ENCODE data around the gene MTCP1. TPM values are rescaled to one million over a fixed set of nuclear protein-coding genes. Genes with fewer than 3 reads are reported as not detected.
A peak's percentile ranks its signal among the peaks of the same experiment; 100 is the strongest.

Gene MTCP1
- polyA plus RNA-seq (ENCODE audit: insufficient read length in 10 of 10), result 10 to 100 TPM; 12.2 to 20.3 (median 17.1) TPM
- long read RNA-seq, donor 1, result 0 reads
- long read RNA-seq, donor 2, partial matches to known transcripts, result 0 of 6 reads
- long read RNA-seq, donor 2, other reads (novel, unspliced or antisense), result 6 of 6 reads
- long read RNA-seq, donor 3, result 0 reads
- long read RNA-seq, donor 4, result 0 reads
- long read RNA-seq, donor 5, result 0 reads
- long read RNA-seq, donor 6, result 0 reads
- long read RNA-seq, donor 7, partial matches to known transcripts, result 9 of 14 reads
- long read RNA-seq, donor 7, other reads (novel, unspliced or antisense), result 5 of 14 reads
- long read RNA-seq, donor 8, result 0 reads
- long read RNA-seq, donor 9, result 0 reads

GRCh38 chrX:155070975-155071693 lies at the start of gene MTCP1, which contains the start of the genes BRCC3 and CMC4:
MTCP1 (minus strand) TSS chrX:155071136; CDS start chrX:155066010, 5,126 bp downstream.
BRCC3 (plus strand) TSS chrX:155071508; CDS start chrX:155071528, 20 bp downstream.
CMC4 (minus strand) TSS chrX:155071136; CDS start chrX:155064023, 7,113 bp downstream.
- DNase-seq, result peak; percentile 75 to 87 (median 79)

- no peak for DNase-seq
Measured at GRCh38 chrX:155115174-155115819, 44.4 kb upstream of the MTCP1 start.

GRCh38 chrX:155113097-155113496 lies 42.2 kb upstream of the MTCP1 start:
- DNase-seq, result no peak

GRCh38 chrX:155112171-155112570 lies 41.2 kb upstream of the MTCP1 start:
- no peak for DNase-seq

GRCh38 chrX:155108427-155108826 lies 37.5 kb upstream of the MTCP1 start:
- no peak for DNase-seq

- DNase-seq, result no peak
Measured at GRCh38 chrX:155105919-155106318, 35.0 kb upstream of the MTCP1 start.

- peak in 2 of 3 donors; percentile 1 to 24 for DNase-seq
Measured at GRCh38 chrX:155094468-155095061, 23.6 kb upstream of the MTCP1 start.

GRCh38 chrX:155086961-155087735 lies 16.2 kb upstream of the MTCP1 start:
- DNase-seq, result no peak

GRCh38 chrX:155086202-155086840 lies 15.4 kb upstream of the MTCP1 start:
- peak in 2 of 3 donors; percentile 17 to 32 for DNase-seq

GRCh38 chrX:155071694-155072280 lies 851 bp upstream of the MTCP1 start:
- no peak for DNase-seq

- DNase-seq, result no peak
Measured at GRCh38 chrX:155070663-155070974, 317 bp downstream of the MTCP1 start.

GRCh38 chrX:155070038-155070437 lies 898 bp downstream of the MTCP1 start:
- peak in 1 of 3 donors; percentile 17 for DNase-seq

- no peak for DNase-seq
Measured at GRCh38 chrX:155069414-155069813, 1.5 kb downstream of the MTCP1 start.

- no peak for DNase-seq
Measured at GRCh38 chrX:155068165-155068564, 2.8 kb downstream of the MTCP1 start.

- no peak for DNase-seq
Measured at GRCh38 chrX:155065035-155065734, 5.8 kb downstream of the MTCP1 start.

- DNase-seq, result peak in 1 of 3 donors; percentile 9
Measured at GRCh38 chrX:155061760-155062159, 9.2 kb downstream of the MTCP1 start.

- peak; percentile 60 to 80 (median 72) for DNase-seq
Measured at GRCh38 chrX:155056877-155057792, 13.8 kb downstream of the MTCP1 start.

GRCh38 chrX:155056471-155056870 lies 14.5 kb downstream of the MTCP1 start:
- no peak for DNase-seq

GRCh38 chrX:155055494-155055893 lies 15.4 kb downstream of the MTCP1 start:
- no peak for DNase-seq
